Measurements from ENCODE around the gene BHLHA9.
"Not testable (repeated sequence)": the region's sequence is repeated elsewhere in the genome, so short reads cannot be mapped to it uniquely, and the experiment has no call there.

The BHLHA9 gene

GRCh38 chr17:1270210-1271029 lies at the start of gene BHLHA9:
BHLHA9 (plus strand) TSS chr17:1270444; CDS start chr17:1270564, 120 bp downstream.
- DNase-seq (ENCODE audit: low read depth), result no peak

- DNase-seq (ENCODE audit: low read depth), result no peak
Measured at GRCh38 chr17:1221209-1221608, 49.0 kb upstream of the BHLHA9 start.

GRCh38 chr17:1222321-1222720 lies 47.9 kb upstream of the BHLHA9 start:
- no peak for DNase-seq (ENCODE audit: low read depth)

- DNase-seq (ENCODE audit: low read depth), result no peak
Measured at GRCh38 chr17:1223662-1224061, 46.6 kb upstream of the BHLHA9 start.

- no peak for DNase-seq (ENCODE audit: low read depth)
Measured at GRCh38 chr17:1224330-1224729, 45.9 kb upstream of the BHLHA9 start.

- DNase-seq (ENCODE audit: low read depth), result no peak
Measured at GRCh38 chr17:1226308-1226707, 43.9 kb upstream of the BHLHA9 start.

GRCh38 chr17:1227365-1227764 lies 42.9 kb upstream of the BHLHA9 start:
- DNase-seq (ENCODE audit: low read depth), result no peak

- no peak for DNase-seq (ENCODE audit: low read depth)
Measured at GRCh38 chr17:1227917-1228780, 42.1 kb upstream of the BHLHA9 start.

- no peak for DNase-seq (ENCODE audit: low read depth)
Measured at GRCh38 chr17:1228781-1229348, 41.4 kb upstream of the BHLHA9 start.

GRCh38 chr17:1229349-1229899 lies 40.8 kb upstream of the BHLHA9 start:
- no peak for DNase-seq (ENCODE audit: low read depth)

GRCh38 chr17:1229900-1230501 lies 40.2 kb upstream of the BHLHA9 start:
- no peak for DNase-seq (ENCODE audit: low read depth)

- no peak for DNase-seq (ENCODE audit: low read depth)
Measured at GRCh38 chr17:1231456-1231855, 38.8 kb upstream of the BHLHA9 start.

- DNase-seq (ENCODE audit: low read depth), result no peak
Measured at GRCh38 chr17:1232331-1232730, 37.9 kb upstream of the BHLHA9 start.

- no peak for DNase-seq (ENCODE audit: low read depth)
Measured at GRCh38 chr17:1232786-1233185, 37.5 kb upstream of the BHLHA9 start.

GRCh38 chr17:1234455-1234854 lies 35.8 kb upstream of the BHLHA9 start:
- DNase-seq (ENCODE audit: low read depth), result no peak

- no peak for DNase-seq (ENCODE audit: low read depth)
Measured at GRCh38 chr17:1237471-1237870, 32.8 kb upstream of the BHLHA9 start.

GRCh38 chr17:1239210-1239609 lies 31.0 kb upstream of the BHLHA9 start:
- peak; percentile 11 for DNase-seq (ENCODE audit: low read depth)

GRCh38 chr17:1240426-1240825 lies 29.8 kb upstream of the BHLHA9 start:
- DNase-seq (ENCODE audit: low read depth), result not testable (repeated sequence)

- no peak for DNase-seq (ENCODE audit: low read depth)
Measured at GRCh38 chr17:1241929-1242328, 28.3 kb upstream of the BHLHA9 start.

- no peak for DNase-seq (ENCODE audit: low read depth)
Measured at GRCh38 chr17:1244606-1245012, 25.6 kb upstream of the BHLHA9 start.

GRCh38 chr17:1251866-1252608 lies 18.2 kb upstream of the BHLHA9 start:
- DNase-seq (ENCODE audit: low read depth), result no peak

All from HS-27A (cell line).